D341Med (cell line): Measurements from ENCODE around the gene USP13.

ENCODE experiments used
- DNase-seq: peaks from one replicate; pipeline ENCODE4 v3.0.0; 2012; ENCODE audit warnings: low spot score

Gene USP13

GRCh38 chr3:179796421-179796820 lies 143.6 kb downstream of the USP13 start:
- DNase-seq: no peak

DNA sequence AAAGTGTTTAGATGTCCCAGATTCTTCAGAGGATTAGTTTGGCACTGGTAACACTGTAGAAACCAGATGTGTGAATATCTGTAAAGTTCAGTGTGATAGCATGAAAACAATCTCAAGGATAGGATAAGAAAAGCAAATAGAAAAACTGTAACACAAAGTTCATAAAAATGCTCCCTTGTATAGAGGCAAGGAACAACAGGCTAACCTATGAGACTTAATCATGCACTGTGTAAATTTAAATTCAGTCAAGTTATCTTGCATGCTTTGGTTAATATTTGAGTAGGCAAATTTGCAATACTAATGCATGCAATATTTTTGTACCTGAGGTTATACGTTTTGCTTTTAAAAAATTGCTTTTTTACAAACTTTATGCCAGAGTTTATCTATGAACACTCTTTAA lies 144.4 kb downstream of the USP13 start:
- no peak for DNase-seq

- DNase-seq: no peak
These were observed 148.4 kb downstream of the USP13 start for GRCh38 chr3:179801263-179801662.

DNA sequence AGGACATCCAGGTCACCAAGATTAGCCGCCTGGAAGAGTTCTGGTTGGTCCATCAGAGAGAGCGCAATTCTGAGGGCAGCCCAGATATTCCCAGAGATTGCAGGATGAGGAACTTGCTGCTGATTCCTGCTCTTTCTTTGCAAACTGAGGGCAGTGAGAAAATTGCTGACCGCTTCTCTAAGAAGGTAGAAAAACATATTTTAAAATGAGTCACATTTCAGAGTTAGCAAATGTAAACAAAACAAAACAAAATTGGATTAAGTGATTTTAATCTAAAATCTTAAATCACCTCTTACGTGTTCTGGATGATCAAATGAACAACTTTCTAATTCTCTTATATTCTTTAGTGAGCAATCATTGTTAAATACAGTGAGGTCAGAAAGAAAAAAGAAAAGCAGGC lies 149.0 kb downstream of the USP13 start:
- DNase-seq: no peak

DNA sequence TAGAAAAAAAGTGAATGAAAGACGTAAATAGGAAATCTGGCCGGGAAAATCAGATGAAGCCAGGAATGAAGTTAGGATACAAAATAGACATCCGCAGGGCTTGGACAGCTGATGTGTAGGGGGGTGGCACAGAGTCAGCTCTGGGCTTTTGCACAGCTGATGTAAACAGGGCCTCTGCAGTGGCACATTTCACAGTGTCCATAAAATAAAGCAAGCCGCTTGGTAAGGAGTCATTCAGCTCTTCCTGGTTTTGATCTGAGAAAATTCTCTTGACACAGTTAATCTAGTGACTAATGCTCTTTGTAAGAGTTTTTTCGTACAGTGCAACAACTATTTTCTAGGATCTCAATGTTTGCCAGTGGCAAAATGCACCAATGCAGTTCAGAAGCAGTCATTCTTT lies 153.3 kb downstream of the USP13 start:
- no peak for DNase-seq

GRCh38 chr3:179807588-179807987 lies 154.7 kb downstream of the USP13 start:
- DNase-seq: no peak

DNA sequence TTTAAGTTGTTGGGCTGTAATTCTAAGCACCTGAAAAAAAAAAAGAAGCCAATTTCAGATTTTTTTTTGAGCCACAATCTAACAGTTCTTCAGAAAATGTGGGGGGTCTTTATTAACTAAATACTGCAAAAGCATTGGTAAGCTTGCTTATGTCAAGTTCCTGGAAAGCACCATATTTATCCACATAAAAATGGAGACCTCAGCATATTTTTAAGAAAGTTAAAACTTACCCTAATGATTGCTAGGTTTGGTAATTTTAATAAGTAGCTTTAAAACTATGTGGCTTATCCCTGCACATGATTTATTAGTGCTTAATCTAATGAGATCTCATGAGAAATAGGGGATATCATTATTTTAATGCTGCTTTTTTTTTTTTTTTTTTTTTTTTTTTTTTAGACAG lies 156.8 kb downstream of the USP13 start:
- no peak for DNase-seq

- peak; percentile 75 for DNase-seq
These were observed 158.7 kb downstream of the USP13 start for GRCh38 chr3:179811321-179812095.

DNA sequence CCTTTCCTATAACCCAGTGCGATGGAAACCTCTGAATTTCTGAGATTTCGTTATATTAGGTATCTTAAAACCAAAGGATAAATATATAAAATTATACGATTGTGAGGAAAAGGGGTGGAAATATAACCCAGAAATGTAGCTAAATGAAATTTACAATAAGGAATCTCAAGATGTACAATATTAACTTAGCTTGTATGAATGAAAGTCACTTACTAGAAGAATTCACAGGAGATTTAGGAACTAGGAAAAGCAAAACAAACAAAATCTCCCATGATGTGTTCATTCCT lies 159.2 kb downstream of the USP13 start:
- no peak for DNase-seq

GRCh38 chr3:179819379-179819778 lies 166.5 kb downstream of the USP13 start:
- no peak for DNase-seq

- DNase-seq: no peak
These were observed 169.5 kb downstream of the USP13 start for GRCh38 chr3:179822296-179822695.

GRCh38 chr3:179825527-179826246 lies 172.8 kb downstream of the USP13 start:
- no peak for DNase-seq

DNA sequence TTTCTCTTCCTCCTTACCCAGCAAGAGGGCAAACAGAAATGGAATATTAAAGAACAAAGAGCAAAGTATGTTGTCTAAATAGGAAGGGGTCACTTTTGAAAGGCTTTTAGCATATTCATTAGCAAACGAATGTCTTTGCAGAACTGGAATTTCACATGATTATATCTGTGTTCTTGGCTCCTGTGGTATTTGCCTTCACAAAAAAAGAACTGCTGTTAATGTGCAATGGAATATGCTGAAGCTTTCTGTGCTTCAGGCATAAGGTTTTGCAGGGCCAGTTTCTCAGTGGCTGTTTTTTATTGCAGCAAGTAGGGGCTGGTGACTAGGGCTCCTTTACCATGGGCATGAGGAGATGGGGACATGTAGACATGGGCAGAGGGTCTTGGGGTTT lies 173.4 kb downstream of the USP13 start:
- DNase-seq: no peak

DNA sequence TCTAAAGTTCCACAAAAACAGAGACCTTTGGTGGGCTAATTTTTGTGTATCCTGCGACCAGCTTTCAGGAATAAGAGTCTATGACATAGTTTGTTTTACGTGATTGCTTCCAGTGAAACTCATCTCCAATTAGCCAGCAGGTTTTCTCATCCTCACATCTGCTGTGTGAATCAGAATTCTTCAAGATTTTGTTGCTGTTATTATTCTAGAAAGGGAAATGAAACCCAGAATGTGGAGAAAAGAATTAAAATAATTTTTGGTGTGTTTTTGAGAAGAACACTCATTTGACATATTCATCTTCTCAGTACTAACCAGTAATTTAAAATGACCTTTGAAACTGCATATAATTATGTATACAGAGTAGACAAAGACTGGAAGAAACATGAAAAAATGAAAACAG lies 175.9 kb downstream of the USP13 start:
- no peak for DNase-seq

DNA sequence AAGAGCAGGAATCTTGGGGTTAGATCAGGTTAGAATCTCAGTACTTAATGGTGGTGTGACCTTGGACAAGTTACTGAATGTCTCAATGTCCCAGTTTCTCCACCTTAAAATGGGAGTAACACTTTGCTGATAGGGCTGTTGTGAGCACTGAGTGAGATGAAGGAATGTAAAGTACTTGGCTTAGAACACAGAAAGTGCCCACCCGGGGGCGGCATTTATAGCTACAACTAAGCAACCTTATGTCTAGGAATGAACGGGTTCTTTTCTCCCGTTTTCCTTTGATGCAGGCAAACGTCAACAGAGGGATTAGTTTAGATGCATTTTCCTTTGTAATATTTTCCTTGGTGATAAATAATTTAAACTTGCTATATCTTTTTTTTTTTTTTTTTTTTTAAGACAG lies 176.6 kb downstream of the USP13 start:
- no peak for DNase-seq

GRCh38 chr3:179832333-179832854 lies 179.6 kb downstream of the USP13 start:
- DNase-seq: no peak

DNA sequence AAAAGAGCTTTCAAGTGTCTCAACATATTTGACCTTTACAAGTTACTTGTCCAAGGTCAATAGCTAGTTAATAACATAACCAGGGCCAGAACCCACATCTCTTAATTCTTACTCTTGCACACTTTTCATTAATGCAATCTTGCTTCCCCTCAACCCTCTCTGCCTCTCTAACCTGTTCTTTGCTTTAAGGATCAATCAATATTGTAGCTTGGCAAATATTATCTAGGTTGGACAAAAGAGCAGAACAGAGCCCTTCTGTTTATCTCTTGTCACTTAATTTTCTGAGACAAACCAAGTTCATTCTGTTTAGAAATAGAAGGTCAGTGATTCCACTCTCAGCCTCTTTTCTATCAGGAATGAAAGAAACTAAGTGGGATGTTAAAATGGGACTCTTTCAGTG lies 180.5 kb downstream of the USP13 start:
- no peak for DNase-seq

DNA sequence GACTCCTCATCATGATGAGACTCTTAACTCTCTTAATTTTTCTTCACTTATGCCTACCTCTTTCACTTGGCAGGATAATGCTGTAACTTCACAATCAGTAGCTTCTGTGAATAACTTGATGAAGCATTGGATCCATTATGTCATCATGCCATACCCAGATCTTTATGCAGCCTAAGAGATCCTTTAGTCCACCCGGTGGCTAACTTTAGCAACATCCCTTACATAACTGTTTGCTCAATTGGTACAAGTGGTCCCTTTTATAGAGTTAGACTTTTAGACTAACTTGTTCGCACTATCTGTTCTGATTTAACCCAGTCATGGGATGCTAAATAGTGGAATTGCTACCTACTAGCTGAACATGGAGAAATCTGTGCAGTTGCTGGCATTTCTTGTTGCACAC lies 184.5 kb downstream of the USP13 start:
- DNase-seq: no peak
